Neural progenitor cell (in vitro differentiated cells): Measurements from ENCODE around the gene SPATA19.

Experiments
- EZH2 ChIP-seq: fragments of 200-600 bp; sonication (generic); IDR thresholded peaks from 2 replicates; pipeline ENCODE4 v1.6.1; 2017; ENCODE audit warnings: antibody characterized with exemption, mild to moderate bottlenecking, moderate library complexity
- EZH2phosphoT487 ChIP-seq: fragments of 200-600 bp; sonication (generic); IDR thresholded peaks from 2 replicates; pipeline ENCODE4 v1.6.1; 2017; ENCODE audit warnings: antibody characterized with exemption
- TF ChIP-seq, protein P1 (sequence below): fragments of 200-600 bp; sonication (generic); IDR thresholded peaks from 2 replicates; pipeline ENCODE4 v1.5.1; 2017; ENCODE audit warnings: antibody characterized with exemption, mild to moderate bottlenecking

DNA sequence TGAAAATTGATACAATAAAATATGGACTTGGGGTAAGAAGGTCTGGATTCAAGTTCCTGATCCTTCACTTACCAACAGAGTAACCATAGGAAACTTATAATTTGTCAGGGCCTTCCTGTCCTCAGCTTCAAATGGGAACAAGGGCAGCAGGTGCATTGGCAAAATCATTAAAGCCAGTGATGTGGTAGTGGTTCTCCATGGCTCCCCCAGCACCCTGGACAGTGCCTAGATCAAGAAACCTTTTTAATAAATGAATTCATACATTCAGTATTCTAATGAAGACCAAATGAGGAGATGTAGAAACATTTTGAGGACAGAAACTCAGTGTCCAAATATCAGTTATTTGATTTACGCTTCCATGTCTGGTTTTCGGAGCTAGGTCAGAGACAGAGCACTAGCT lies 51.1 kb downstream of the SPATA19 start:
- TF ChIP-seq EZH2 (no peak), EZH2phosphoT487 (no peak)
- TF ChIP-seq, protein P1, sequence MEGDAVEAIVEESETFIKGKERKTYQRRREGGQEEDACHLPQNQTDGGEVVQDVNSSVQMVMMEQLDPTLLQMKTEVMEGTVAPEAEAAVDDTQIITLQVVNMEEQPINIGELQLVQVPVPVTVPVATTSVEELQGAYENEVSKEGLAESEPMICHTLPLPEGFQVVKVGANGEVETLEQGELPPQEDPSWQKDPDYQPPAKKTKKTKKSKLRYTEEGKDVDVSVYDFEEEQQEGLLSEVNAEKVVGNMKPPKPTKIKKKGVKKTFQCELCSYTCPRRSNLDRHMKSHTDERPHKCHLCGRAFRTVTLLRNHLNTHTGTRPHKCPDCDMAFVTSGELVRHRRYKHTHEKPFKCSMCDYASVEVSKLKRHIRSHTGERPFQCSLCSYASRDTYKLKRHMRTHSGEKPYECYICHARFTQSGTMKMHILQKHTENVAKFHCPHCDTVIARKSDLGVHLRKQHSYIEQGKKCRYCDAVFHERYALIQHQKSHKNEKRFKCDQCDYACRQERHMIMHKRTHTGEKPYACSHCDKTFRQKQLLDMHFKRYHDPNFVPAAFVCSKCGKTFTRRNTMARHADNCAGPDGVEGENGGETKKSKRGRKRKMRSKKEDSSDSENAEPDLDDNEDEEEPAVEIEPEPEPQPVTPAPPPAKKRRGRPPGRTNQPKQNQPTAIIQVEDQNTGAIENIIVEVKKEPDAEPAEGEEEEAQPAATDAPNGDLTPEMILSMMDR: no peak
